Liver (tissue), 9 donors: ENCODE measurements around the gene RAPGEF2. TPM values are rescaled to one million over a fixed set of nuclear protein-coding genes. Genes with fewer than 3 reads are reported as not detected.

ENCODE experiments used
- DNase-seq: peaks from one replicate; pipeline ENCODE4 v3.0.0-alpha.2; 2017; ENCODE audit warnings: low spot score
- H3K27ac ChIP-seq, 2 donors: one replicate each; pipeline ENCODE4 v1.7.0; 2013; ENCODE audit warnings: inconsistent platforms in 2 of 2, low read length in 2 of 2, control low read depth in 1 of 2, low read depth in 1 of 2, mild to moderate bottlenecking in 1 of 2
- H3K27me3 ChIP-seq, 4 donors: one replicate each; pipeline versions ENCODE4 v1.6.1 to v1.7.0; 2013; ENCODE audit warnings: low read length in 3 of 4, inconsistent platforms in 1 of 4, mild to moderate bottlenecking in 1 of 4, moderate library complexity in 1 of 4; ENCODE audit not compliant: control insufficient read depth in 4 of 4, insufficient read depth in 4 of 4
- H3K36me3 ChIP-seq, 4 donors: one replicate each; pipeline versions ENCODE4 v1.6.1 to v1.7.0; 2013; ENCODE audit warnings: low read length in 3 of 4, mild to moderate bottlenecking in 3 of 4, low read depth in 1 of 4, moderate library complexity in 1 of 4; ENCODE audit not compliant: control insufficient read depth in 4 of 4, insufficient read depth in 3 of 4
- H3K4me1 ChIP-seq, 4 donors: one replicate each; pipeline versions ENCODE4 v1.6.1 to v1.7.0; 2013; ENCODE audit warnings: low read length in 3 of 4, mild to moderate bottlenecking in 3 of 4, moderate library complexity in 1 of 4; ENCODE audit not compliant: control insufficient read depth in 4 of 4, insufficient read depth in 4 of 4
- H3K4me3 ChIP-seq, 3 donors: one replicate each; pipeline versions ENCODE4 v1.6.1 to v1.7.0; 2013; ENCODE audit warnings: low read length in 3 of 3, control low read depth in 1 of 3, low read depth in 1 of 3, mild to moderate bottlenecking in 1 of 3
- H3K9ac ChIP-seq, 2 donors: one replicate each; pipeline ENCODE4 v1.7.0; 2013; ENCODE audit warnings: low read length in 2 of 2, mild to moderate bottlenecking in 2 of 2, moderate library complexity in 2 of 2, control low read depth in 1 of 2, low read depth in 1 of 2
- H3K9me3 ChIP-seq, 4 donors: one replicate each; pipeline versions ENCODE4 v1.6.1 to v1.7.0; 2013; ENCODE audit warnings: low read length in 3 of 4; ENCODE audit not compliant: control insufficient read depth in 4 of 4
- CTCF ChIP-seq: fragments of 150-350 bp; IDR thresholded peaks from 2 replicates; pipeline ENCODE4 v1.5.1; 2017; ENCODE audit warnings: improper control_type of control experiment, low read depth, low read length; ENCODE audit not compliant: missing input control
- FOXA1 ChIP-seq: IDR thresholded peaks from 2 replicates; pipeline ENCODE4 v1.6.1; 2016; ENCODE audit warnings: antibody characterized with exemption
- FOXA2 ChIP-seq: IDR thresholded peaks from 2 replicates; pipeline ENCODE4 v1.6.1; 2016; ENCODE audit warnings: antibody characterized with exemption
- GABPA ChIP-seq, 2 donors: IDR thresholded peaks in 1 of 2; conservative IDR thresholded peaks in 1 of 2; 2 replicates each; pipeline ENCODE4 v1.6.1; 2016; ENCODE audit warnings: antibody characterized with exemption in 2 of 2, mild to moderate bottlenecking in 1 of 2, moderate library complexity in 1 of 2
- JUND ChIP-seq, 2 donors: IDR thresholded peaks; 2 replicates each; pipeline ENCODE4 v1.6.1; 2016; ENCODE audit warnings: antibody characterized with exemption in 2 of 2
- MAX ChIP-seq: IDR thresholded peaks from 2 replicates; pipeline ENCODE4 v1.6.1; 2016; ENCODE audit warnings: antibody characterized with exemption
- RAD21 ChIP-seq, 2 donors: IDR thresholded peaks; 2 replicates each; pipeline ENCODE4 v1.6.1; 2016; ENCODE audit warnings: antibody characterized with exemption in 2 of 2, mild to moderate bottlenecking in 2 of 2
- REST ChIP-seq: IDR thresholded peaks from 2 replicates; pipeline ENCODE4 v1.6.1; 2016; ENCODE audit warnings: antibody characterized with exemption, mild to moderate bottlenecking
- YY1 ChIP-seq: IDR thresholded peaks from 2 replicates; pipeline ENCODE4 v1.6.1; 2016; ENCODE audit warnings: antibody characterized with exemption, mild to moderate bottlenecking
- ZBTB33 ChIP-seq: IDR thresholded peaks from 2 replicates; pipeline ENCODE4 v1.6.1; 2016; ENCODE audit warnings: antibody characterized with exemption
- WGBS: extraction: QIAGEN DNeasy Blood & Tissue Kit; methylation state at CpG from one replicate; pipeline ENCODE4 v1.1.7; 2013; 5-methylcytosine and 5-hydroxymethylcytosine counted together
- polyA plus RNA-seq, 2 donors: library from polyadenylated mRNA; stranded (reverse) in 1 of 2; unstranded in 1 of 2; fragments of 200-250 nt in 1 of 2; fragments of >200 nt in 1 of 2; fragmentation: Nextera tagmentation in 1 of 2; extraction: Ambion mirVana in 1 of 2; gene quantifications; one replicate each; pipeline versions ENCODE4 v1.2.1 to v1.2.3, GENCODE V29; 2013 to 2015
- total RNA-seq, 2 donors: library from RNA; depleted of rRNA; stranded (reverse); fragments of >200 nt; gene quantifications; one replicate each; pipeline ENCODE4 v1.2.3, GENCODE V29; 2014
- donor health status: healthy.
- donor health status: healthy.
- donor health status: healthy.
- donor health status: healthy.
- donor health status: healthy.

RAPGEF2 gene
- total and polyA plus RNA-seq, 4 donors, result 7.3 to 90.4 (median 32.2) TPM

GRCh38 chr4:159195361-159195769 lies 92.5 kb downstream of the RAPGEF2 start (continued):
- TF ChIP-seq CTCF, result no peak
- no peak for TF ChIP-seq RAD21 (IDR thresholded peaks at IDR 0.05)
- no peak for TF ChIP-seq MAX
- TF ChIP-seq YY1, result no peak
- no peak for TF ChIP-seq FOXA2
- TF ChIP-seq FOXA1, result no peak

GRCh38 chr4:159197260-159197884 lies 94.5 kb downstream of the RAPGEF2 start:
- no peak for DNase-seq
- no peak overlapping the region for H3K4me3 ChIP-seq
- WGBS, result 85% methylated on average over 4 of the region's 4 CpGs
- H3K27me3 ChIP-seq, result no peaks in the 10 kb centered on the region
- no peak for TF ChIP-seq MAX
- no peak for TF ChIP-seq REST
- TF ChIP-seq CTCF, result no peak
- TF ChIP-seq ZBTB33, result no peak
- TF ChIP-seq YY1, result no peak
- TF ChIP-seq FOXA1, result no peak
- TF ChIP-seq GABPA (IDR thresholded peaks at IDR 0.05 in 1 of 2, conservative IDR thresholded peaks at IDR 0.05 in 1 of 2), result no peak
- no peak for TF ChIP-seq FOXA2
- no peak for TF ChIP-seq JUND (IDR thresholded peaks at IDR 0.05)
- H3K27ac ChIP-seq, result no peak overlapping the region
- peaks cover 0 to 5% (median 0%) of the 10 kb centered on the region in 4 donors for H3K36me3 ChIP-seq
- H3K9ac ChIP-seq, result no peak overlapping the region
- H3K9me3 ChIP-seq, result no peaks in the 10 kb centered on the region
- H3K4me1 ChIP-seq, result no peaks in the 10 kb centered on the region
